Measurements from ENCODE around the gene DLG5.

DLG5 gene

GRCh38 chr10:77859865-77860282 lies 66.7 kb downstream of the DLG5 start:
- Histone ChIP-seq H3K4me1 (ENCODE audit: control insufficient read depth in 2 of 2, insufficient read depth in 2 of 2, low read length in 2 of 2) (no peaks in the 10 kb centered on the region), H3K27me3 (ENCODE audit: control insufficient read depth in 2 of 2, insufficient read depth in 2 of 2, low read length in 2 of 2) (no peaks in the 10 kb centered on the region), H3K4me3 (ENCODE audit: low read length in 2 of 2) (no peak overlapping the region), H3K27ac (ENCODE audit: low read depth in 2 of 2, low read length in 2 of 2) (no peak overlapping the region), H3K9me3 (ENCODE audit: control insufficient read depth in 2 of 2, low read length in 2 of 2) (no peaks in the 10 kb centered on the region), H3K36me3 (ENCODE audit: control insufficient read depth in 2 of 2, insufficient read depth in 2 of 2, low read length in 2 of 2) (peaks cover 0 to 2% of the 10 kb centered on the region in 2 donors), H3K9ac (ENCODE audit: low read depth in 1 of 2, low read length in 2 of 2) (no peak overlapping the region)

GRCh38 chr10:77859200-77859864 lies 67.2 kb downstream of the DLG5 start:
- H3K9me3 ChIP-seq (ENCODE audit: control insufficient read depth in 2 of 2, low read length in 2 of 2): no peaks in the 10 kb centered on the region
- no peak overlapping the region for H3K4me3 ChIP-seq (ENCODE audit: low read length in 2 of 2)
- peaks cover 1 to 4% of the 10 kb centered on the region in 2 donors for H3K36me3 ChIP-seq (ENCODE audit: control insufficient read depth in 2 of 2, insufficient read depth in 2 of 2, low read length in 2 of 2)
- H3K9ac ChIP-seq (ENCODE audit: low read depth in 1 of 2, low read length in 2 of 2): no peak overlapping the region
- no peaks in the 10 kb centered on the region for H3K27me3 ChIP-seq (ENCODE audit: control insufficient read depth in 2 of 2, insufficient read depth in 2 of 2, low read length in 2 of 2)
- no peak overlapping the region for H3K27ac ChIP-seq (ENCODE audit: low read depth in 2 of 2, low read length in 2 of 2)
- no peaks in the 10 kb centered on the region for H3K4me1 ChIP-seq (ENCODE audit: control insufficient read depth in 2 of 2, insufficient read depth in 2 of 2, low read length in 2 of 2)

GRCh38 chr10:77857272-77857671 lies 69.3 kb downstream of the DLG5 start:
- Histone ChIP-seq H3K9ac (ENCODE audit: low read depth in 1 of 2, low read length in 2 of 2) (no peak overlapping the region), H3K4me3 (ENCODE audit: low read length in 2 of 2) (no peak overlapping the region), H3K4me1 (ENCODE audit: control insufficient read depth in 2 of 2, insufficient read depth in 2 of 2, low read length in 2 of 2) (no peaks in the 10 kb centered on the region), H3K9me3 (ENCODE audit: control insufficient read depth in 2 of 2, low read length in 2 of 2) (no peaks in the 10 kb centered on the region), H3K27me3 (ENCODE audit: control insufficient read depth in 2 of 2, insufficient read depth in 2 of 2, low read length in 2 of 2) (no peaks in the 10 kb centered on the region), H3K27ac (ENCODE audit: low read depth in 2 of 2, low read length in 2 of 2) (no peak overlapping the region), H3K36me3 (ENCODE audit: control insufficient read depth in 2 of 2, insufficient read depth in 2 of 2, low read length in 2 of 2) (peaks cover 13 to 17% of the 10 kb centered on the region in 2 donors)

- no peaks in the 10 kb centered on the region for H3K4me1 ChIP-seq (ENCODE audit: control insufficient read depth in 2 of 2, insufficient read depth in 2 of 2, low read length in 2 of 2)
- peaks cover 16 to 21% of the 10 kb centered on the region in 2 donors for H3K36me3 ChIP-seq (ENCODE audit: control insufficient read depth in 2 of 2, insufficient read depth in 2 of 2, low read length in 2 of 2)
- no peak overlapping the region for H3K4me3 ChIP-seq (ENCODE audit: low read length in 2 of 2)
- H3K9me3 ChIP-seq (ENCODE audit: control insufficient read depth in 2 of 2, low read length in 2 of 2): no peaks in the 10 kb centered on the region
- H3K27ac ChIP-seq (ENCODE audit: low read depth in 2 of 2, low read length in 2 of 2): no peak overlapping the region
- H3K9ac ChIP-seq (ENCODE audit: low read depth in 1 of 2, low read length in 2 of 2): no peak overlapping the region
- H3K27me3 ChIP-seq (ENCODE audit: control insufficient read depth in 2 of 2, insufficient read depth in 2 of 2, low read length in 2 of 2): no peaks in the 10 kb centered on the region
Observed at GRCh38 chr10:77856566-77856965, 70.0 kb downstream of the DLG5 start.

GRCh38 chr10:77855404-77856155 lies 71.0 kb downstream of the DLG5 start:
- Histone ChIP-seq H3K9me3 (ENCODE audit: control insufficient read depth in 2 of 2, low read length in 2 of 2) (no peaks in the 10 kb centered on the region), H3K4me3 (ENCODE audit: low read length in 2 of 2) (no peak overlapping the region), H3K36me3 (ENCODE audit: control insufficient read depth in 2 of 2, insufficient read depth in 2 of 2, low read length in 2 of 2) (peaks cover 16 to 24% of the 10 kb centered on the region in 2 donors), H3K4me1 (ENCODE audit: control insufficient read depth in 2 of 2, insufficient read depth in 2 of 2, low read length in 2 of 2) (no peaks in the 10 kb centered on the region), H3K9ac (ENCODE audit: low read depth in 1 of 2, low read length in 2 of 2) (no peak overlapping the region), H3K27me3 (ENCODE audit: control insufficient read depth in 2 of 2, insufficient read depth in 2 of 2, low read length in 2 of 2) (no peaks in the 10 kb centered on the region), H3K27ac (ENCODE audit: low read depth in 2 of 2, low read length in 2 of 2) (no peak overlapping the region)

- H3K27me3 ChIP-seq (ENCODE audit: control insufficient read depth in 2 of 2, insufficient read depth in 2 of 2, low read length in 2 of 2): no peaks in the 10 kb centered on the region
- peaks cover 2 to 3% of the 10 kb centered on the region in 2 donors for H3K4me1 ChIP-seq (ENCODE audit: control insufficient read depth in 2 of 2, insufficient read depth in 2 of 2, low read length in 2 of 2)
- H3K9ac ChIP-seq (ENCODE audit: low read depth in 1 of 2, low read length in 2 of 2): no peak overlapping the region
- H3K9me3 ChIP-seq (ENCODE audit: control insufficient read depth in 2 of 2, low read length in 2 of 2): no peaks in the 10 kb centered on the region
- no peak overlapping the region for H3K4me3 ChIP-seq (ENCODE audit: low read length in 2 of 2)
- H3K36me3 ChIP-seq (ENCODE audit: control insufficient read depth in 2 of 2, insufficient read depth in 2 of 2, low read length in 2 of 2): peaks cover 16 to 24% of the 10 kb centered on the region in 2 donors
- H3K27ac ChIP-seq (ENCODE audit: low read depth in 2 of 2, low read length in 2 of 2): no peak overlapping the region
Observed at GRCh38 chr10:77854115-77854514, 72.4 kb downstream of the DLG5 start.

- H3K36me3 ChIP-seq (ENCODE audit: control insufficient read depth in 2 of 2, insufficient read depth in 2 of 2, low read length in 2 of 2): peaks cover 16 to 24% of the 10 kb centered on the region in 2 donors
Observed at GRCh38 chr10:77853256-77853655, 73.3 kb downstream of the DLG5 start.

GRCh38 chr10:77850620-77851231 lies 75.8 kb downstream of the DLG5 start:
- Histone ChIP-seq H3K27ac (ENCODE audit: low read depth in 2 of 2, low read length in 2 of 2) (no peak overlapping the region), H3K9me3 (ENCODE audit: control insufficient read depth in 2 of 2, low read length in 2 of 2) (no peaks in the 10 kb centered on the region), H3K4me3 (ENCODE audit: low read length in 2 of 2) (no peak overlapping the region), H3K4me1 (ENCODE audit: control insufficient read depth in 2 of 2, insufficient read depth in 2 of 2, low read length in 2 of 2) (peaks cover 8 to 19% of the 10 kb centered on the region in 2 donors), H3K9ac (ENCODE audit: low read depth in 1 of 2, low read length in 2 of 2) (no peak overlapping the region), H3K36me3 (ENCODE audit: control insufficient read depth in 2 of 2, insufficient read depth in 2 of 2, low read length in 2 of 2) (peaks cover 16 to 22% of the 10 kb centered on the region in 2 donors), H3K27me3 (ENCODE audit: control insufficient read depth in 2 of 2, insufficient read depth in 2 of 2, low read length in 2 of 2) (no peaks in the 10 kb centered on the region)

More at GRCh38 chr10:77853256-77853655, 73.3 kb downstream of the DLG5 start:
- Histone ChIP-seq H3K9me3 (ENCODE audit: control insufficient read depth in 2 of 2, low read length in 2 of 2) (no peaks in the 10 kb centered on the region), H3K27me3 (ENCODE audit: control insufficient read depth in 2 of 2, insufficient read depth in 2 of 2, low read length in 2 of 2) (no peaks in the 10 kb centered on the region), H3K4me1 (ENCODE audit: control insufficient read depth in 2 of 2, insufficient read depth in 2 of 2, low read length in 2 of 2) (peaks cover 2 to 7% of the 10 kb centered on the region in 2 donors), H3K9ac (ENCODE audit: low read depth in 1 of 2, low read length in 2 of 2) (no peak overlapping the region), H3K4me3 (ENCODE audit: low read length in 2 of 2) (no peak overlapping the region), H3K27ac (ENCODE audit: low read depth in 2 of 2, low read length in 2 of 2) (no peak overlapping the region)

GRCh38 chr10:77849039-77849664 lies 77.4 kb downstream of the DLG5 start:
- no peak overlapping the region for H3K27ac ChIP-seq (ENCODE audit: low read depth in 2 of 2, low read length in 2 of 2)
- no peaks in the 10 kb centered on the region for H3K9me3 ChIP-seq (ENCODE audit: control insufficient read depth in 2 of 2, low read length in 2 of 2)
- peaks cover 13 to 18% of the 10 kb centered on the region in 2 donors for H3K36me3 ChIP-seq (ENCODE audit: control insufficient read depth in 2 of 2, insufficient read depth in 2 of 2, low read length in 2 of 2)
- H3K9ac ChIP-seq (ENCODE audit: low read depth in 1 of 2, low read length in 2 of 2): no peak overlapping the region
- H3K4me3 ChIP-seq (ENCODE audit: low read length in 2 of 2): no peak overlapping the region
- no peaks in the 10 kb centered on the region for H3K27me3 ChIP-seq (ENCODE audit: control insufficient read depth in 2 of 2, insufficient read depth in 2 of 2, low read length in 2 of 2)
- peaks cover 21 to 33% of the 10 kb centered on the region in 2 donors for H3K4me1 ChIP-seq (ENCODE audit: control insufficient read depth in 2 of 2, insufficient read depth in 2 of 2, low read length in 2 of 2)

All from mucosa of rectum (tissue), 2 donors.